Neural progenitor cell (in vitro differentiated cells): Measurements from ENCODE around the gene CDH23. TPM values are rescaled to one million over a fixed set of nuclear protein-coding genes. Genes with fewer than 3 reads are reported as not detected.

ENCODE experiments used
- DNase-seq: peaks from one replicate; pipeline ENCODE4 v3.0.0-alpha.2; 2016; ENCODE audit warnings: low spot score
- H2AFZ ChIP-seq: fragments of 200-600 bp; sonication (generic); replicated peaks from 2 replicates; pipeline ENCODE4 v1.6.1; 2016; ENCODE audit warnings: antibody characterized with exemption
- H3F3A ChIP-seq: fragments of 200-600 bp; sonication (generic); 2 replicates; pipeline ENCODE4 v1.6.1; 2016; ENCODE audit warnings: antibody characterized with exemption, low read depth
- H3K27ac ChIP-seq: fragments of 200-600 bp; sonication (generic); 2 replicates; pipeline ENCODE4 v1.5.1; 2016; ENCODE audit warnings: mild to moderate bottlenecking
- H3K27me3 ChIP-seq: fragments of 200-600 bp; sonication (generic); 2 replicates; pipeline ENCODE4 v1.6.1; 2016; ENCODE audit warnings: mild to moderate bottlenecking, moderate library complexity
- H3K36me3 ChIP-seq: fragments of 200-600 bp; sonication (generic); 2 replicates; pipeline ENCODE4 v1.5.1; 2016
- H3K4me1 ChIP-seq: fragments of 200-600 bp; sonication (generic); 2 replicates; pipeline ENCODE4 v1.6.1; 2016; ENCODE audit warnings: mixed run types
- H3K4me2 ChIP-seq: fragments of 200-600 bp; sonication (generic); 2 replicates; pipeline ENCODE4 v1.6.1; 2016
- H3K4me3 ChIP-seq: fragments of 200-600 bp; sonication (generic); 2 replicates; pipeline ENCODE4 v1.5.1; 2016
- H3K79me2 ChIP-seq: fragments of 200-600 bp; sonication (generic); 2 replicates; pipeline ENCODE4 v1.6.1; 2016; ENCODE audit warnings: low read depth
- H3K9ac ChIP-seq: fragments of 200-600 bp; sonication (generic); 2 replicates; pipeline ENCODE4 v1.6.1; 2016
- H3K9me3 ChIP-seq: fragments of 200-600 bp; sonication (generic); 2 replicates; pipeline ENCODE4 v1.5.1; 2016; ENCODE audit warnings: low read depth
- H4K20me1 ChIP-seq: fragments of 200-600 bp; sonication (generic); 2 replicates; pipeline ENCODE4 v1.6.1; 2016; ENCODE audit warnings: low read depth
- H3K27ac Mint-ChIP-seq: 3 replicates; pipeline ENCODE4 v1.8.0; 2021; ENCODE audit warnings: mixed read lengths
- H3K27me3 Mint-ChIP-seq: 2 replicates; pipeline ENCODE4 v1.8.0; 2022; ENCODE audit warnings: low read depth, mild to moderate bottlenecking, inconsistent platforms, moderate library complexity, mixed read lengths; ENCODE audit not compliant: insufficient read depth
- H3K36me3 Mint-ChIP-seq: 3 replicates; pipeline ENCODE4 v1.8.0; 2021; ENCODE audit warnings: mixed read lengths
- H3K4me1 Mint-ChIP-seq: 3 replicates; pipeline ENCODE4 v1.8.0; 2021; ENCODE audit warnings: mixed read lengths
- H3K4me3 Mint-ChIP-seq: 3 replicates; pipeline ENCODE4 v1.8.0; 2021; ENCODE audit warnings: mild to moderate bottlenecking, moderate library complexity, mixed read lengths
- H3K9me3 Mint-ChIP-seq: 3 replicates; pipeline ENCODE4 v1.8.0; 2020; ENCODE audit warnings: mixed read lengths
- EZH2 ChIP-seq: fragments of 200-600 bp; sonication (generic); IDR thresholded peaks from 2 replicates; pipeline ENCODE4 v1.6.1; 2017; ENCODE audit warnings: antibody characterized with exemption, mild to moderate bottlenecking, moderate library complexity
- EZH2phosphoT487 ChIP-seq: fragments of 200-600 bp; sonication (generic); IDR thresholded peaks from 2 replicates; pipeline ENCODE4 v1.6.1; 2017; ENCODE audit warnings: antibody characterized with exemption
- total RNA-seq: library from RNA; depleted of rRNA; stranded (reverse); fragments of >200 nt; gene quantifications from 2 replicates; pipeline ENCODE4 v1.2.3, GENCODE V29; 2015; ENCODE audit warnings: low replicate concordance
- TF ChIP-seq, protein P1 (sequence below): fragments of 200-600 bp; sonication (generic); IDR thresholded peaks from 2 replicates; pipeline ENCODE4 v1.5.1; 2017; ENCODE audit warnings: antibody characterized with exemption, mild to moderate bottlenecking

CDH23 gene
- total RNA-seq, 1 donor from 2014 or later: 5.9 TPM

DNA sequence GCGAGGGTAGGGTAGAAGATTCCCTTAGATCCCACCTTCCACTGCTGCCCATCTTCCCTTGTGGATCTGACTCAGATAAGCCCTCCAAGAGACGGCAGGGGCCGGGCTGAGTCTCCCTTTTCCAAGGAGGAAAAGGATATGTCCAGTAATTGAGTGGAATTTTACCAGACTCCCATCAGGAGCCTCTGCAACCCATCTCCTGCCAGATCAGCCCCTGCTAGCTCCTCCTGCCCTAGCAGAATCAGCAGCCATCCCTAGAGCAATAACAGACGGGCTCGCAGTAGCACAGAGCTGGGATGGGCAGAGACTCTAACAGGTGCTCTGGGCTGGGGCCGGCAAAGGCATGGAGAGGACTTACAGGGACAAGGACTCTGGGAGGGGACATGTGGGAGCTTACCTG lies 249.3 kb downstream of the CDH23 start:
- H3K27me3 Mint-ChIP-seq: peaks cover 5% of the 10 kb centered on the region
- no peak overlapping the region for H3K4me3 Mint-ChIP-seq
- Histone ChIP-seq H3K4me2 (no peak overlapping the region), H3K4me3 (no peak overlapping the region), H2AFZ (no peak overlapping the region), H3K27me3 (no peaks in the 10 kb centered on the region), H3K9me3 (no peaks in the 10 kb centered on the region), H3K4me1 (peaks cover 22% of the 10 kb centered on the region), H3K9ac (no peak overlapping the region), H3F3A (peaks cover 6% of the 10 kb centered on the region), H4K20me1 (no peaks in the 10 kb centered on the region), H3K79me2 (no peaks in the 10 kb centered on the region), H3K36me3 (no peaks in the 10 kb centered on the region), H3K27ac (no peak overlapping the region)
- TF ChIP-seq, protein P1, sequence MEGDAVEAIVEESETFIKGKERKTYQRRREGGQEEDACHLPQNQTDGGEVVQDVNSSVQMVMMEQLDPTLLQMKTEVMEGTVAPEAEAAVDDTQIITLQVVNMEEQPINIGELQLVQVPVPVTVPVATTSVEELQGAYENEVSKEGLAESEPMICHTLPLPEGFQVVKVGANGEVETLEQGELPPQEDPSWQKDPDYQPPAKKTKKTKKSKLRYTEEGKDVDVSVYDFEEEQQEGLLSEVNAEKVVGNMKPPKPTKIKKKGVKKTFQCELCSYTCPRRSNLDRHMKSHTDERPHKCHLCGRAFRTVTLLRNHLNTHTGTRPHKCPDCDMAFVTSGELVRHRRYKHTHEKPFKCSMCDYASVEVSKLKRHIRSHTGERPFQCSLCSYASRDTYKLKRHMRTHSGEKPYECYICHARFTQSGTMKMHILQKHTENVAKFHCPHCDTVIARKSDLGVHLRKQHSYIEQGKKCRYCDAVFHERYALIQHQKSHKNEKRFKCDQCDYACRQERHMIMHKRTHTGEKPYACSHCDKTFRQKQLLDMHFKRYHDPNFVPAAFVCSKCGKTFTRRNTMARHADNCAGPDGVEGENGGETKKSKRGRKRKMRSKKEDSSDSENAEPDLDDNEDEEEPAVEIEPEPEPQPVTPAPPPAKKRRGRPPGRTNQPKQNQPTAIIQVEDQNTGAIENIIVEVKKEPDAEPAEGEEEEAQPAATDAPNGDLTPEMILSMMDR: no peak
- TF ChIP-seq EZH2phosphoT487: no peak
- no peak for TF ChIP-seq EZH2
- no peaks in the 10 kb centered on the region for H3K9me3 Mint-ChIP-seq
- DNase-seq: no peak
- no peaks in the 10 kb centered on the region for H3K36me3 Mint-ChIP-seq
- no peak overlapping the region for H3K27ac Mint-ChIP-seq
- peaks cover 18% of the 10 kb centered on the region for H3K4me1 Mint-ChIP-seq

DNA sequence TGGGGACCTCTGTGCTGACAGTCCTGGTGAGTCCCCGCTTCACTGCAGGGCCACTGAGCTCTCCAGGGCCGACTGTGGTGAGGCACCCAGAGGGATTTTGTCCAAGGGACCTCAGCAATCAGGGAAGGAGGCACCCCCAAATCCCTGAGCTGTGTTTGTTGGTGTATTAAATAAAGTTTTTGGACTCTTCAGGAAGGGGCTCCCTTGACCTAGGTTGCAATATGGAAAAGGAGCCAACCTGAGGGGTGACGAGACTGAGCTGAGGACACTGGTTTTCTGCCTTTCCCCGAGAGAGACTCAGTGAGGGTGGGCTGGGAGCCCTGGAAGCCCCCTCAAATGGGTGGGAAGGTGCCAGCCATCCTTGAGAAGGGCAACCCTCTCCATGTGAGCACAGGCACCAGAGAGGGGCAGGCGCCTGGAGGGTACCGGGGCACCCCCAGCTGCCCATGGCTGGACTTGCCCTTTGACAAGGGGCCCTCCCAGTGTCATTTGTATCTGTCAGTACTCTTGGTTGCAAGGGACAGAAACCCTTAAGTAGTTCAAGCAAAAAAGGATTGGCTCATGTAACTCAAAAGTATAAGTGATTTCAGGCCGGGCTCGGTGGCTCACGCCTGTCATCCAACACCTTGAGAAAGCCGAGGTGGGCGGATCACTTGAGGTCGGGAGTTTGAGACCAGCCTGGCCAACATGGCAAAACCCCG lies 250.0 kb downstream of the CDH23 start:
- peaks cover 18% of the 10 kb centered on the region for H3K4me1 Mint-ChIP-seq
- Histone ChIP-seq H3K79me2 (no peaks in the 10 kb centered on the region), H3K27me3 (no peaks in the 10 kb centered on the region), H2AFZ (no peak overlapping the region), H3K36me3 (no peaks in the 10 kb centered on the region), H3K4me3 (no peak overlapping the region), H4K20me1 (no peaks in the 10 kb centered on the region), H3K4me1 (peaks cover 22% of the 10 kb centered on the region), H3K9me3 (no peaks in the 10 kb centered on the region), H3K4me2 (no peak overlapping the region), H3F3A (peaks cover 6% of the 10 kb centered on the region), H3K27ac (no peak overlapping the region), H3K9ac (no peak overlapping the region)
- no peak overlapping the region for H3K4me3 Mint-ChIP-seq
- no peaks in the 10 kb centered on the region for H3K9me3 Mint-ChIP-seq
- H3K27me3 Mint-ChIP-seq: peaks cover under 1% of the 10 kb centered on the region
- DNase-seq: no peak
- TF ChIP-seq EZH2: no peak
- TF ChIP-seq, protein P1: no peak
- no peak for TF ChIP-seq EZH2phosphoT487
- no peaks in the 10 kb centered on the region for H3K36me3 Mint-ChIP-seq
- no peak overlapping the region for H3K27ac Mint-ChIP-seq

DNA sequence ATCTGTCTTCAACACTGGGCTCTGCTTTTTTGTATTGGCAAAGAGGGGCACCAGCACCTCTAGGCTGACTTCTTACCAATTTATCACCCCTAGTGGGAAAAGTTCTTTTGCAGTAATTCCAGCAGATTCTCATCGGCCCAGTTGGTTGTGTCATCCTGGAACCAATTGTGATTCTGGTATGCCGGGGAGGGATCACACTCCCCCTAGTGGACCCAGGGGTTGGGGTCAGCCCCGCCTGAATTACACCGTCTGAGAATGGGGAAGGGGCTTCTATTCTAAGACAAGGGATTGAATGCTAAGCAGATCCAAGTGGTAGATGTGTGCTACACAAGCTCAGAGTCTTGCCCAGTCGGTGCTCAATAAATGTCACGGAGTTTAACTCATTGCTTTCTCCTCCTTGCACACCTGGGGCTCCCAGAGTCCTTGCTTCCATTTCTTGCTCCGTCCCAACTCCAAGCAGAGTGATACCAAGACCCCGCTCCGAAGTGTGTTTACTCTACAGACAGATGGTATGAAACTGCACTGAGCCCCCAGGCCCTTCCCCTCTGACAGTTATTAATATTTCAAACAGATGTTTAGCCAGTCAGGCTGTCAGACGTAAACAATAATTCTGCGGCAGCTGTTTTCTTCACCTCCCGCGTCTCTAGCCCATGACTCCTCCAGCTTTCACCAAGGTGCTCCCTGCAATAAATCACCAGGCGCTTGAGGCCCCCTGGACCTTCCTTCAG lies 251.0 kb downstream of the CDH23 start:
- Mint-ChIP-seq H3K4me3 (no peak overlapping the region), H3K9me3 (no peaks in the 10 kb centered on the region), H3K4me1 (peaks cover 18% of the 10 kb centered on the region), H3K27ac (peak overlapping the region; percentile 70), H3K27me3 (no peaks in the 10 kb centered on the region), H3K36me3 (no peaks in the 10 kb centered on the region)
- no peak overlapping the region for H3K27ac ChIP-seq
- TF ChIP-seq EZH2 (no peak), EZH2phosphoT487 (no peak)
- TF ChIP-seq, protein P1: peak; percentile 83
- H3K9ac ChIP-seq: no peak overlapping the region
- no peaks in the 10 kb centered on the region for H4K20me1 ChIP-seq
- DNase-seq: peak; percentile 78
- peaks cover 22% of the 10 kb centered on the region for H3K4me1 ChIP-seq
- no peaks in the 10 kb centered on the region for H3K36me3 ChIP-seq
- no peaks in the 10 kb centered on the region for H3K9me3 ChIP-seq
- peaks cover 6% of the 10 kb centered on the region for H3F3A ChIP-seq
- H2AFZ ChIP-seq: peak overlapping the region; percentile 14
- no peak overlapping the region for H3K4me2 ChIP-seq
- no peaks in the 10 kb centered on the region for H3K79me2 ChIP-seq
- H3K4me3 ChIP-seq: no peak overlapping the region
- H3K27me3 ChIP-seq: no peaks in the 10 kb centered on the region
